IMR-90 (cell line): ENCODE data around the gene TUBG2.

ENCODE experiments used
- CTCF ChIP-seq: conservative IDR thresholded peaks from 2 replicates; pipeline ENCODE4 v1.5.1; 2012; ENCODE audit warnings: mild to moderate bottlenecking, low read depth, low read length, improper control_type of control experiment
- RFX5 ChIP-seq: IDR thresholded peaks from 2 replicates; pipeline ENCODE4 v1.8.0; 2012; ENCODE audit warnings: low read depth, mild to moderate bottlenecking, low read length, moderate library complexity

- no peak for TF ChIP-seq RFX5
- TF ChIP-seq CTCF: no peak
Measured at GRCh38 chr17:42623271-42623670, 35.8 kb upstream of the TUBG2 start.
